Gastrocnemius medialis (tissue), 4 donors: ENCODE results near the gene GCH1.

ENCODE experiments used
- CTCF ChIP-seq, 5 experiments: fragments of 450-650 bp in 3 of 5; fragments of 200-600 bp in 2 of 5; sonication (generic) in 2 of 5; IDR thresholded peaks in 4 of 5; conservative IDR thresholded peaks in 1 of 5; 1 replicate in 4 of 5; 2 replicates in 1 of 5; pipeline ENCODE4 v1.5.1; 2016 to 2019; ENCODE audit warnings: antibody characterized with exemption in 5 of 5, mild to moderate bottlenecking in 3 of 5, moderate library complexity in 3 of 5
- POLR2A ChIP-seq, 2 donors: fragments of 450-650 bp; IDR thresholded peaks; one replicate each; pipeline ENCODE4 v1.6.1; 2017; ENCODE audit warnings: antibody characterized with exemption in 2 of 2, mild to moderate bottlenecking in 2 of 2, moderate library complexity in 2 of 2

- TF ChIP-seq CTCF (IDR thresholded peaks at IDR 0.05 in 4 of 5, conservative IDR thresholded peaks at IDR 0.05 in 1 of 5): no peak
- no peak for TF ChIP-seq POLR2A (IDR thresholded peaks at IDR 0.05)
These were observed 92.9 kb downstream of the GCH1 start for GRCh38 chr14:54809767-54810166.
